Glutamatergic neuron (in vitro differentiated cells): ENCODE results near the gene BCKDHB. TPM values are rescaled to one million over a fixed set of nuclear protein-coding genes. Genes with fewer than 3 reads are reported as not detected.

Source experiments
- DNase-seq: peaks from one replicate; pipeline ENCODE4 v3.0.0; 2022
- H3K27ac Mint-ChIP-seq: one replicate; pipeline ENCODE4 v1.8.0; 2020; ENCODE audit warnings: mild to moderate bottlenecking, mixed read lengths, inconsistent platforms; ENCODE audit not compliant: unreplicated experiment
- H3K27me3 Mint-ChIP-seq: one replicate; pipeline ENCODE4 v1.8.0; 2020; ENCODE audit warnings: mild to moderate bottlenecking, moderate library complexity, mixed read lengths, inconsistent platforms; ENCODE audit not compliant: unreplicated experiment
- H3K36me3 Mint-ChIP-seq: one replicate; pipeline ENCODE4 v1.8.0; 2020; ENCODE audit warnings: mild to moderate bottlenecking, mixed read lengths, inconsistent platforms; ENCODE audit not compliant: unreplicated experiment
- H3K4me1 Mint-ChIP-seq: one replicate; pipeline ENCODE4 v1.8.0; 2020; ENCODE audit warnings: mild to moderate bottlenecking, low read depth, mixed read lengths, inconsistent platforms; ENCODE audit not compliant: unreplicated experiment
- H3K4me3 Mint-ChIP-seq: one replicate; pipeline ENCODE4 v1.8.0; 2020; ENCODE audit warnings: mild to moderate bottlenecking, mixed read lengths, inconsistent platforms; ENCODE audit not compliant: unreplicated experiment
- H3K9me3 Mint-ChIP-seq: one replicate; pipeline ENCODE4 v1.8.0; 2020; ENCODE audit warnings: mild to moderate bottlenecking, moderate library complexity, mixed read lengths, inconsistent platforms; ENCODE audit not compliant: unreplicated experiment
- CTCF ChIP-seq: fragments of 200-600 bp; sonication (generic); IDR thresholded peaks from one replicate; pipeline ENCODE4 v1.5.0; 2021; ENCODE audit not compliant: partially characterized antibody, unreplicated experiment
- total RNA-seq: library from RNA; stranded (reverse); fragmentation: NEBNext Ultra II Directional; extraction: Animal tissue kit (Norgen Biotek cat#: 25700); gene quantifications from one replicate; pipeline ENCODE4 v1.2.1, GENCODE V29; 2021; ENCODE audit not compliant: unreplicated experiment

The BCKDHB gene
- total RNA-seq, 1 donor from 2014 or later, result 13.6 TPM

DNA sequence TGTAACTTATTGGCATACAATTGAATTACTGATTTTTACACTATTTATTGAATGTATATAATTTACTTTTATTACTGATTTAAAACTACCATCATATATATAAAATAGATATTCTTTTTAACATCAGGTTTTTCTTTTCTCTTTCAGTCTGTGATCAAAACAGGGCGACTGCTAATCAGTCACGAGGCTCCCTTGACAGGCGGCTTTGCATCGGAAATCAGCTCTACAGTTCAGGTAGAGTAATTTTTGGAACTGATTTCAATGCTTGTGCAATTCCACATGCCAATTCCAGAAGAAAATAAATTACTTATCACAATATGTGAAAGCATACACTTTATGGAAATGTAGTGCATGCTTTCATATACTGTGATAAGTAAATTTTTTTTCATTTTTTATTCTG is 166.5 kb downstream of the BCKDHB start:
- Mint-ChIP-seq H3K9me3 (no peaks in the 10 kb centered on the region), H3K27ac (no peak overlapping the region), H3K4me1 (peaks cover 2% of the 10 kb centered on the region), H3K36me3 (no peaks in the 10 kb centered on the region), H3K4me3 (no peak overlapping the region), H3K27me3 (no peaks in the 10 kb centered on the region)
- DNase-seq, result no peak
- TF ChIP-seq CTCF, result no peak

GRCh38 chr6:80276861-80277260 is 170.4 kb downstream of the BCKDHB start:
- Mint-ChIP-seq H3K36me3 (no peaks in the 10 kb centered on the region), H3K4me1 (peaks cover 2% of the 10 kb centered on the region), H3K27me3 (no peaks in the 10 kb centered on the region), H3K4me3 (no peak overlapping the region), H3K27ac (no peak overlapping the region), H3K9me3 (peaks cover 1% of the 10 kb centered on the region)
- no peak for DNase-seq
- TF ChIP-seq CTCF, result no peak

GRCh38 chr6:80277501-80277900 is 171.0 kb downstream of the BCKDHB start:
- no peak for TF ChIP-seq CTCF
- DNase-seq, result no peak
- no peak overlapping the region for H3K27ac Mint-ChIP-seq
- H3K9me3 Mint-ChIP-seq, result peaks cover 1% of the 10 kb centered on the region
- H3K27me3 Mint-ChIP-seq, result no peaks in the 10 kb centered on the region
- no peak overlapping the region for H3K4me3 Mint-ChIP-seq
- H3K4me1 Mint-ChIP-seq, result peaks cover 2% of the 10 kb centered on the region
- no peaks in the 10 kb centered on the region for H3K36me3 Mint-ChIP-seq

DNA sequence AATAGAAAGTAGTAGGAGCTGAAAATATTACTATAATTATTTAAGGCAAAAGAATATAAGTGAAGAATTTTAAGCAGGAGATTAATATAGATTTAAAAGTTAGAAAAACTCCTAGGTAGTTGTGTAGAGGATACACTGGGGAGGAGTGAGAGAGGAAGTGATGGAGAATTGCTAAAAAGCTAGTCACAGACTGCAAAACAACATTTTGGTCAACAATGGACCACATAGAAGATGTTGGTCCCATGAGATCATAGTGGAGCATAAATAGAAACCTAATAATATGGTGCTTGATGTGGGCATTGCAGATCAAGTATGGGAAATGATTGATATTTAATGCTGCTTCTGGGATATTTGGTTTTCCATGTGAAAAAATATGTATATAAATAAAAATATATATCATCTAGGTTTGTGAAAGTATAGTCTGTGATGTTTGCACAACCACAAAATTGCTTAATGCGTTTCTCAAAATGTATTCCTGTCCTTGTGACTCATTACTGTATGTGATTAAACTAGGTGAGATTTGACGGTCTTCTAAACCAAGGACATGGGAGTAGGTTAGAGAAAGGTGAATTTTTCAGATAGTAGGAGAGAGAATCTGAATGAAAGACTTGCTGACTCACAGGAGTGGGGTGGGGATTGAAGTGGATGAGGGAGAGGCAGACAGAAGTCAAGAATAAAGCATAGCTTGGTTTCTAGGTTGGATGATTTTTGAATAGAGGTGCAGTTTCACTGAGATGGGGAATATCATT is 174.0 kb downstream of the BCKDHB start:
- H3K4me1 Mint-ChIP-seq, result peaks cover 2% of the 10 kb centered on the region

More for the DNA sequence above, 174.0 kb downstream of the BCKDHB start:
- Mint-ChIP-seq H3K4me3 (no peak overlapping the region), H3K9me3 (peaks cover 1% of the 10 kb centered on the region), H3K27ac (no peak overlapping the region), H3K36me3 (no peaks in the 10 kb centered on the region), H3K27me3 (no peaks in the 10 kb centered on the region)
- TF ChIP-seq CTCF, result no peak
- no peak for DNase-seq
